OCI-LY1 (cell line): Measurements from ENCODE around the gene UBE2F.

Experiments used
- EZH2 ChIP-seq: fragments of 200-600 bp; sonication (generic), shearing (Covaris generic); IDR thresholded peaks from 2 replicates; pipeline ENCODE4 v1.8.0; 2017; ENCODE audit warnings: borderline replicate concordance, mixed run types, mild to moderate bottlenecking, antibody characterized with exemption, low read length, moderate library complexity, mixed read lengths
- TF ChIP-seq, protein P1 (sequence below): fragments of 200-600 bp; sonication (generic), shearing (Covaris generic); IDR thresholded peaks from 2 replicates; pipeline ENCODE4 v1.5.1; 2017; ENCODE audit warnings: mild to moderate bottlenecking, antibody characterized with exemption, low read length, moderate library complexity, mixed read lengths

- TF ChIP-seq, protein P1, sequence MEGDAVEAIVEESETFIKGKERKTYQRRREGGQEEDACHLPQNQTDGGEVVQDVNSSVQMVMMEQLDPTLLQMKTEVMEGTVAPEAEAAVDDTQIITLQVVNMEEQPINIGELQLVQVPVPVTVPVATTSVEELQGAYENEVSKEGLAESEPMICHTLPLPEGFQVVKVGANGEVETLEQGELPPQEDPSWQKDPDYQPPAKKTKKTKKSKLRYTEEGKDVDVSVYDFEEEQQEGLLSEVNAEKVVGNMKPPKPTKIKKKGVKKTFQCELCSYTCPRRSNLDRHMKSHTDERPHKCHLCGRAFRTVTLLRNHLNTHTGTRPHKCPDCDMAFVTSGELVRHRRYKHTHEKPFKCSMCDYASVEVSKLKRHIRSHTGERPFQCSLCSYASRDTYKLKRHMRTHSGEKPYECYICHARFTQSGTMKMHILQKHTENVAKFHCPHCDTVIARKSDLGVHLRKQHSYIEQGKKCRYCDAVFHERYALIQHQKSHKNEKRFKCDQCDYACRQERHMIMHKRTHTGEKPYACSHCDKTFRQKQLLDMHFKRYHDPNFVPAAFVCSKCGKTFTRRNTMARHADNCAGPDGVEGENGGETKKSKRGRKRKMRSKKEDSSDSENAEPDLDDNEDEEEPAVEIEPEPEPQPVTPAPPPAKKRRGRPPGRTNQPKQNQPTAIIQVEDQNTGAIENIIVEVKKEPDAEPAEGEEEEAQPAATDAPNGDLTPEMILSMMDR: no peak
- no peak for TF ChIP-seq EZH2
Measured at GRCh38 chr2:237927135-237927534, 39.7 kb upstream of the UBE2F start.
